PC-3 (cell line): ENCODE results near the gene PLEKHG3.

Experiments used
- EZH2 ChIP-seq: fragments of 300-600 bp; sonication (generic); IDR thresholded peaks from one replicate; pipeline ENCODE4 v1.6.1; 2017; ENCODE audit warnings: antibody characterized with exemption, mild to moderate bottlenecking, low read length; ENCODE audit not compliant: unreplicated experiment
- EZH2phosphoT487 ChIP-seq: fragments of 300-600 bp; sonication (generic); IDR thresholded peaks from 2 replicates; pipeline ENCODE4 v1.6.1; 2018; ENCODE audit warnings: mild to moderate bottlenecking, antibody characterized with exemption, low read length, borderline replicate concordance
- TF ChIP-seq, protein P1 (sequence below): fragments of 300-600 bp; sonication (generic); conservative IDR thresholded peaks from 2 replicates; pipeline ENCODE4 v1.5.1; 2017; ENCODE audit warnings: antibody characterized with exemption, low read depth, mild to moderate bottlenecking, low read length

DNA sequence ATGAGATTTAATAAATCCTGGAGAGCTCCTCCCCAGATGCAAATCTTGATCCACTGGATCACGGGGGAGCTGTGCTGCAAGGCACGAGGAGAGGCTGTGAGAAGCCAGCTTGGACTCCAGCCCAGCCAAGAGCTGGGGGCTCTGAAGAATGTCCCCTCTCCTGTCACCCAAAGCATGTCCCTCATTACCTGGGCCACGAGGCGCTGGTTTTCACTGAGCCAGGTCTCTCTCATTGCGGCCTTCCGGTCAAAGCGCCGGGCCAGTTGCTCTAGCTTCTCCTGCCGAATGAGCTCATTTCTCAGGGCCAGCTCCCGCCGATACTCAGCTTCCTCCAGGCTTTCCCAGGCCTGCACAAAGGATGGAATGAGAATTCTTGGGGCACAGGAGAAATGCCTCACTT lies 92.1 kb downstream of the PLEKHG3 start:
- TF ChIP-seq, protein P1, sequence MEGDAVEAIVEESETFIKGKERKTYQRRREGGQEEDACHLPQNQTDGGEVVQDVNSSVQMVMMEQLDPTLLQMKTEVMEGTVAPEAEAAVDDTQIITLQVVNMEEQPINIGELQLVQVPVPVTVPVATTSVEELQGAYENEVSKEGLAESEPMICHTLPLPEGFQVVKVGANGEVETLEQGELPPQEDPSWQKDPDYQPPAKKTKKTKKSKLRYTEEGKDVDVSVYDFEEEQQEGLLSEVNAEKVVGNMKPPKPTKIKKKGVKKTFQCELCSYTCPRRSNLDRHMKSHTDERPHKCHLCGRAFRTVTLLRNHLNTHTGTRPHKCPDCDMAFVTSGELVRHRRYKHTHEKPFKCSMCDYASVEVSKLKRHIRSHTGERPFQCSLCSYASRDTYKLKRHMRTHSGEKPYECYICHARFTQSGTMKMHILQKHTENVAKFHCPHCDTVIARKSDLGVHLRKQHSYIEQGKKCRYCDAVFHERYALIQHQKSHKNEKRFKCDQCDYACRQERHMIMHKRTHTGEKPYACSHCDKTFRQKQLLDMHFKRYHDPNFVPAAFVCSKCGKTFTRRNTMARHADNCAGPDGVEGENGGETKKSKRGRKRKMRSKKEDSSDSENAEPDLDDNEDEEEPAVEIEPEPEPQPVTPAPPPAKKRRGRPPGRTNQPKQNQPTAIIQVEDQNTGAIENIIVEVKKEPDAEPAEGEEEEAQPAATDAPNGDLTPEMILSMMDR = no peak
- no peak for TF ChIP-seq EZH2
- TF ChIP-seq EZH2phosphoT487 = no peak
